HG03039 (cell line): ENCODE measurements around the gene MNX1.

Experiments
- ATAC-seq: cut with Tn5 transposase; IDR thresholded peaks from one replicate; pipeline ENCODE4 v1.9.1; 2021; ENCODE audit warnings: mild to moderate bottlenecking, moderate library complexity; ENCODE audit not compliant: unreplicated experiment

The MNX1 gene

DNA sequence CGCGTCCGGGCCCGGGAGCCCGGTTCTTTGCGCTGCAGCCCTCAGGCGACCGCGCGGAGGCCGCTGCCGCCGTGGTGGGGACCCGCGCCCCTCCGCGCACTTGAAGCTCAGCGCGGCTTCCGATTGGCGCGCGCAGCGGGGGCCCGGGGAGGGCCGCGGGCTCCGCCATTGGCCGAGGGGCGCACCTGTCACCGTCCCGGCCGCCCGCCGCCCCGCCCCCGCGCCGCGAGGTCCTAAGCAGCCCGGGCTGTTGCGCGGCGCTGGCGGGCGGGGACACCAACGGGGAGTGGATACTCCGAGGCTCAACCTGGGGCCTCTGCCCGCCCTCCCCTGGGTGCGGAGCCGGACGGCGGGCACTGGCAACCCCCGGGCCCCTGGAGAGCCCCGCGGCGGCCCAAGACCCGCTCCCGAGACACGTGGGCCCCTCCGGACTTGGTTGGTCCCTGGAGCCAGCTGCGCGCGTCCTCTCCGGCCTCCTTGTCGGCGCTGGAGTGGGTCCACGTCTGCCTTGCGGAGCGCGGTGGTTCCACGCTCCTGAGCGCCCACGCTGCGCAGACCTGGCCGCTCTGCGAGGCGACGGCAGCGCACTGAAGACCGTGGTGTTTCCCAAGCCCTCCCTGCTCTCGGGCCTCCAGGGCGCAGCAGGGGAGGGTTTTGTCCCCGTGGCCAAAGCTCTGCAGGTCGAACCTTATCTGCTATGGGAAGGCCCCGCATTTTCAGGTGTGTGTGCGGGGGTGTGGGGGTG is at the start of gene MNX1:
MNX1 (minus strand) TSS at position 76 of the 745 bp plus-strand sequence. CDS start 313 bp downstream, outside the sequence.
- ATAC-seq = peak; percentile 71

- ATAC-seq = no peak
These were observed 49.1 kb upstream of the MNX1 start for GRCh38 chr7:157059534-157059933.

DNA sequence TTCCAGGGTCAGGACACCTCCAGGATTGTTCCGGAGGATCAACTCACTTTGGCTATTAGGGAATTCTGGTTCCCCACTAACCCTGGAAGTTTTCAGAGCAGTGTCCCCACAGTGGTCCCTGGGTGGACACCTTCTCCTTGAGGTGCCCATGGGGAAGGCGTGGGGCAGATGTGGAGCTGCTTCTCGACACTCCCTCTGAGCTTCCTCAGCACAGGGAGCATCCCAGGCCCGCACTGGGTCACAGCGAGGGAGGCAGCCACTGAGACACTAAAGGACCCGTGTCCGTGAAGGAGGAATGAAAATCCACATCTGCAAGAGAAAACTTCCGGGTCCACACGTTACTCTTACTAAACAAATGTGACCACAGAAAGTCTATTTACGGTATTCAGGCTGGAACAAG is 48.2 kb upstream of the MNX1 start:
- no peak for ATAC-seq

DNA sequence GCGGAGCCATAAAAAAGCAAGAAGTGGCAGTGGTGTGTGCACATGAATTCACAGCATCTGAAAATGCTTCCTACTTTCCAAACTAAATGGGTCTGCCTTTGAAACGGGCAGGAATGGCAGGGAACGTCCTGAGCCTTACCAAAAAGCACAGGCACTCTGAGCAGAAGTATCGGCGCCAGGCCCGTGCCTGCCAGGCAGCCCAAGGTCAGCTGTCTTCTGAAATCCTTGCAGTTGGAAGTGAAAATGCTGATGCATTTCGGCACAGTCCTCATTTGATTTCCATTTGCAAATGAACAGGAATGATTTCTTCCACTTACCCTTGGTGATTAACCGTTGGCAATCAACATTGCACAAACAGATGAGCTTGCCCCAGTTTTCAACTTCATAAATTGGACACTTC is 47.6 kb upstream of the MNX1 start:
- no peak for ATAC-seq

GRCh38 chr7:157056957-157057902 is 46.8 kb upstream of the MNX1 start:
- ATAC-seq = no peak

DNA sequence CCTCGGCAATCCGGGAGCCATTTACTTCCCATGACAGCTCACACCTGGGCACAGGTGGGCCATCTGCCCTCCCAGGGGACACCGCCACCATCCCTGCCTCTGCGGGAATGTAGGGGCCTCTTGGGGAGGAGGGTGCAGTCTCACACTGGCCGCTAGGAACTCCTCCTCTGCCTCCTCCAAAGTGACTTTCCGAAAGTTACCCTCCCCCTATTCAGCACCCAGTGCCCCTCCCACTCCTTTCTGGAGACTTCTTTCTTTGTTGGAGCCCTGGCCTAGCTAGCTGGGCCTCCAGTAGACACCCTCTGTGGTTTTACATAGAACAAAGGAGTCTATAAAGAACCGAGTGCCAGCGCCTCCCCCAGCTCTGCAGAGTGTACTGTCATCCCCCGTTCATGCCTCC is 45.8 kb upstream of the MNX1 start:
- no peak for ATAC-seq

DNA sequence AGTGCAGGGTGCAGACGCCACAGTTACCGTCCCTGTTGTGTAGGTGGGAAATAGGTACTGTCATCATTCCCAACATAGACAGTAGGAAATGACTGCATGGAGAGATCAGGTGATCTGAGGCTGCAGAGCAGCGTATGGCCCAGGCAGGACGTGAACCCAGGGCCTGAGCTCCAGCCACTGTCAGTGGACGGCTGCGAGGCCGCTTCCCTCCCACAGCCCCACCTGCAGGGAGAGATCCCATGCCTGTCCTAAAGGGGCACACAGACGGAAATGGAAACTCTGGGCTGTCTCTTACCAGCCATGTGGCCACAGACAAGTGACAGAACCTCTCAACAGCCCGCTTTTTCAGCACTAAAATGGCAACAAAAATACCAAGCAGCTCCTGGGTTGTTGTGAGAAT is 44.5 kb upstream of the MNX1 start:
- no peak for ATAC-seq

- ATAC-seq = no peak
These were observed 42.7 kb upstream of the MNX1 start for GRCh38 chr7:157053118-157053517.

DNA sequence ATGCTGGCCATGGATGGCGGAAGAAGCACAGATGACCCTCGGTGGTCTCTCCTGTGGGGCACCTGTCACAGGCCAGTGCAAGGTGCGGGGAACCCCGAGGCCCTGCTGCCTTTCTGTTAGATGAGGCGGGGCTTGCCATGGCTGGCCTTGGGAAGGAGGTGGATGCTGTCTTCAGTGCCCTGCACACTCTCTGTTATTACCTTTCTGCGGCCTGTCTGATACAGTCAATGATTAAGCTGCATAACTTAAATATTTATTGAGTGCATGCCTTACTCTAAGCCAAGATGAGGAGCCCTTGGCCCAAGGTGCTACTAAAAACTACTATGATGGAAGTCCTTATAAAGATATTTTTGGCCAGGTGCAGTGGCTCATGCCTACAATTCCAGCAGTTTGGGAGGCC is 36.7 kb upstream of the MNX1 start:
- ATAC-seq = no peak

- no peak for ATAC-seq
These were observed 36.2 kb upstream of the MNX1 start for GRCh38 chr7:157046681-157047080.

DNA sequence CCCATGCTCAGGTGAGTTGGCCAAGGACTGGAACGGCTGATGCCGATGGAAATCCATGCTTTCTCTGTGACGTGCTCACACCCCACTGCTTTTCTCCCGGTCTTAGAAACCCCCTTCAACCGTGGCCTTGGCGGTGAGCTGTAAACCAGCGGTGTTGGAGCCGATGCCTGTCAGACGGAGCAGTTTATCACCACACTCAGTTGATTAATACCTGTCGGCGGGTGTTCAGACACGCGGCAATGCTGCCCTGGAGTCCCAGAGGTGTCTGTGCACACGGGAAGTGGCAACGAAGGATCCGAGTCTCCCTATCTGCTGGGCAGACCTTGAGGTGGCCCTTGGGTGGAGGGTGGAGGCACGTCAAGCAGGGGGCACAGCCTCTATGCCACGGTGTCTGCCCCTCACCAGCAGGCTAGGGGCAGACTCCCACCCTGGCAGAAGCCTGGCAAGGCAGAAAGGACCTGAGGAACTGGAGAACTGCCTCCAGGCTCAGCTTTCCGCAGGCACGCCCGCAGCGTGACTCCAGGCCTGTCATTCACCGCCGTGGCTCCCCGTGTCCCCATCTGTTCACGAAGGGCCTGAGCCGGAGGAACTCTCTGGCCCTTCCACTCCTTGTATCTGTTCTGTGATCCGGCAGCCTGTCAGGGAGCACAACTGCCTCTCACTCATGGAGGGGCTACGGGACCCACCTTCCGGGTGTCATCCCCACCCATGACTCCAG is 34.6 kb upstream of the MNX1 start:
- ATAC-seq = no peak

DNA sequence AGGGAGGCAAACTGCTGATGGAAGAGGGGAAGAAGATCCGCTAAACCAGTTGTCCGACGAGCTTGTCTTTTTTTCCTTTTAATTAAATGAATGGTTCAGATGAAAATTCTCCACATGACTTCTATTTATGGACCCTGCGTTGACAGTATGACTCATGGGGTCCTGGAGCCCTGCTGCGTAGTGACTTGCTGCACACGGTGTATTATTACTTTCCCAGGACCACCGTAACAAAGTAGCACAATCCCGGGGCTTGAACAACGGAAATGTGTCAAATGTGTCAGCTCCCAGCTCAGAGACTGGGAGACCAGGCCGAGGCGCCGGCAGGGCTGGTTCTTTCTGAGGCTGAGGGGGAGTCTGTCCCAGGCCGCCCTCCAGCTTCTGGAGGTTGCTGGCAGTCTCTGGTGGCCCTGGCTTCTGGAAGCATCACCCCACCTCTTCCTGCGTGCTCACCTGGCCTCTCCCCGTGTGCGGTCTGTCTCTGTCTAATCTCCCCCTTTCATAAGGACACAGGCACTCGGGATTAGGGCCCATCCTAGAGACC is 33.8 kb upstream of the MNX1 start:
- ATAC-seq = no peak

GRCh38 chr7:157043745-157044144 is 33.3 kb upstream of the MNX1 start:
- no peak for ATAC-seq

DNA sequence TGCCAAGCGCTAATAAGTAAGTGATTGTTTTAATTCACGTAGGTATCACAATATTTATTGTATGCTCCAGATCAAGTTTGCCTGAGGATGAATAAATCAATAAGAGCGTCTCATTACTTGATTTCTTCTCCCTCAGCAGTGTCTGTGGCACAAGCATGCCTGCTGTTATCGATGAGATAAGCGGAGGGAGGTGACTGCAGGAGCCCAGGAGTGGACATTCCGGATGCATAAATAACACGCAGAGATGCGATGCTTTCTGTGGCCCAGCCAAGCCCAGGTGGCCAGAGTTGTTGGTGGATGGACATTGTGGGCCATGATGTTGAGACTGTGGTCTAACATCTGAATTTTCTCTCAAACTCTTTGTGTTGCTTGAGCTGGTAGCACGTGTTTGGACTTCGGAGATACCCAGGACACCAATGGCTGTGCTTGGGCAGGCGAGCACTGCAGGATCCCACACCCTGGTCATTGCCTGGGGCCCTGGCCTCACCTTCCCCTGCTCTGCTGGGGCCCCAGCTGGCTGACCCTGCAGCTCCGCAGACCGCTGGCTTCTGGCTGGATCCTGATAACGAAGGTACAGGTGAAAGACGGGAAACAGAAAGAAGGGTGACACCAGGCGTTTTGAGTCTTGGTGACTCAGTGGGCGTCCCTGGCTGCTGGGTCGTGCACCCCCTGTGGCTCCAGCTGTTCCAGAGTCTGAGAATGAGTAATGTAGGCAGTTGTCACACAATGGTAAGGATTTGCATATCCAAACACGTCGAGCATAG is 31.2 kb upstream of the MNX1 start:
- no peak for ATAC-seq

DNA sequence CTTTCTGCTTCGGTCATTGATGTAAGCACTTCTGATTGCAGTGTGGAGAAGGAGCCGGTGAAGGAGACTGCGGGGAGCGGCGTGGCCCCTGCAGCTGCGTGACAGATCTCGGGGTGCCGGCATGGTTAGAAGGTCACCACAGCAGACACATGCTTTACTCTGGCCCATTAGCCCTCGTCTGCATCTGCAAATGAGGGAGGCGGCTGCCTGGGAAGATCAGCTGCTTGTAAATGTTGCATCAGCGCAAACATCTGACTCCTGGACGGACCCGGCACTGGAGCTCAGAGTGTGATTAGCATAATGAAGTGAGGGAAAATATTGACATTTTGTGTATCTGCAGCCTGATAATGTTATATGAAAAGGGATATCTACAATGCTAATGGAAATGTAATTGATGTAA is 30.5 kb upstream of the MNX1 start:
- ATAC-seq = no peak

GRCh38 chr7:157037635-157038034 is 27.2 kb upstream of the MNX1 start:
- no peak for ATAC-seq

DNA sequence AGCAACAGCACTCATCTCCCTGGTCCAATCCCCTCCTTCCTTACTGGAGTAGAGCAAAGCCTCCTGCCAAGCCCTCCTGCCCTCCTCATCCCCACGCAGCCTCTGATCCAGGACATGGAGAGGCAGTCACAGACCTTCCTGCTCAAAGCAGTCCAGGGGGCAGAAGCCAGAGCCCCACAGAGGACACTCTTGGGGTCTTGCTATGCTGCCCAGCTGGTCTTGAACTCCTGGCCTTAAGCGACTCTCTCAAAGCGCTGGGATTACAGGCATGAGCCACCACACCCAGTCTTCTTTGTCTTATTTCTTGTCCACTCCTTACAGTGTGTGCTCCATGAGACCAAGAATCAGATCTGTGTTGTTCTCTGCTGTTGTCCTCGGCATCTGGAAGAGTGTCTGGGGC is 26.6 kb upstream of the MNX1 start:
- no peak for ATAC-seq

DNA sequence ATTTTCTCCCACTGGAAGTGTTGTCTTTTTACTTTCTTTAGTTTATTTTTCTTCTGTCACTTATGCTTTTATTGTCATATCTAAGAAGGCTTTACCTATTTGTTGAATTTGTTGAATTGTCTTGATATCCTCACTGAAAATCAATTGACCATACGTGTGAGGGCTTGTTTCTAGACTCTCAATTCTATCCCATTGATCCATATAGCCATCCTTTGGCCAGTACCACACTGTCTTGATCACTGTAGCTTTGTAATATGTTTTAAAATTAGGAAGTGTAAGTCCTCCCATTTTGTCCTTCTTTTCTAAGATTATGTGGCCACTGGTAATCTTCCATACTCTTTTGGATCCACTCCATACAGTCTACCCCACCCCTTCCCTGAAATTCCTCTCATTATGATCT is 25.5 kb upstream of the MNX1 start:
- no peak for ATAC-seq

- no peak for ATAC-seq
These were observed 24.8 kb upstream of the MNX1 start for GRCh38 chr7:157035302-157035701.
